Keratinocyte (primary cell): ENCODE data around the gene PIGP.

Experiments
- EZH2 ChIP-seq: IDR thresholded peaks from one replicate; pipeline ENCODE4 v1.6.1; 2012; ENCODE audit warnings: inconsistent platforms, mild to moderate bottlenecking, low read length, moderate library complexity
- TF ChIP-seq, protein P1 (sequence below), 3 experiments: IDR thresholded peaks in 1 of 3; conservative IDR thresholded peaks in 1 of 3; optimal IDR thresholded peaks in 1 of 3; 2 replicates in 2 of 3; 3 replicates in 1 of 3; pipeline versions ENCODE3 to v1.5.1; 2011; ENCODE audit warnings: low read length in 3 of 3, mild to moderate bottlenecking in 3 of 3, moderate library complexity in 2 of 3, control low read depth in 1 of 3, inconsistent platforms in 1 of 3; ENCODE audit not compliant: insufficient read depth in 2 of 3; ENCODE audit errors: extremely low read depth in 1 of 3

DNA sequence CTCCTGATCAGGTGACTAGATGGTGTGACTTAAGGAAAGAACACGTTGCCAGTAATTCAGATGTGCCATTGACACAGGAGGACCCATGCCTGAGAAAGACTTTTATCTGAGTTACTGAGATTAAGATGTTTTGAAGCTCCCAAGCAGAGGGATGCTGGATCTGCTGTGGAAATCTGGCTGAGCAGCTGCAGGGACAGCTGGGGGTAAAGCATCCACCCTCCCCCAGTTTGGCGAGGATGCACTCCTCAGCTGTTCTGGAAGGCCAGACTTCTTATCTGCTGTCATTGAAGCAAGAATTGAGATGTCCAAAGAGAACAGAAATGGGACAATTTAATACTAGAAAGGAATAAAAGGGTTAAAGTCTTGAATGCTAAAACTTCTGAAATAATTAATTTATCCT lies 25.9 kb upstream of the PIGP start:
- no peak for TF ChIP-seq EZH2
- TF ChIP-seq, protein P1, sequence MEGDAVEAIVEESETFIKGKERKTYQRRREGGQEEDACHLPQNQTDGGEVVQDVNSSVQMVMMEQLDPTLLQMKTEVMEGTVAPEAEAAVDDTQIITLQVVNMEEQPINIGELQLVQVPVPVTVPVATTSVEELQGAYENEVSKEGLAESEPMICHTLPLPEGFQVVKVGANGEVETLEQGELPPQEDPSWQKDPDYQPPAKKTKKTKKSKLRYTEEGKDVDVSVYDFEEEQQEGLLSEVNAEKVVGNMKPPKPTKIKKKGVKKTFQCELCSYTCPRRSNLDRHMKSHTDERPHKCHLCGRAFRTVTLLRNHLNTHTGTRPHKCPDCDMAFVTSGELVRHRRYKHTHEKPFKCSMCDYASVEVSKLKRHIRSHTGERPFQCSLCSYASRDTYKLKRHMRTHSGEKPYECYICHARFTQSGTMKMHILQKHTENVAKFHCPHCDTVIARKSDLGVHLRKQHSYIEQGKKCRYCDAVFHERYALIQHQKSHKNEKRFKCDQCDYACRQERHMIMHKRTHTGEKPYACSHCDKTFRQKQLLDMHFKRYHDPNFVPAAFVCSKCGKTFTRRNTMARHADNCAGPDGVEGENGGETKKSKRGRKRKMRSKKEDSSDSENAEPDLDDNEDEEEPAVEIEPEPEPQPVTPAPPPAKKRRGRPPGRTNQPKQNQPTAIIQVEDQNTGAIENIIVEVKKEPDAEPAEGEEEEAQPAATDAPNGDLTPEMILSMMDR (optimal IDR thresholded peaks at IDR 0.05 in 1 of 3, IDR thresholded peaks at IDR 0.05 in 1 of 3, conservative IDR thresholded peaks at IDR 0.05 in 1 of 3; ENCODE audit: extremely low read depth in 1 of 3, insufficient read depth in 2 of 3, low read length in 3 of 3): no peak
